ENCODE measurements around the gene RNU5B-1.
"Not testable (repeated sequence)": the region's sequence is repeated elsewhere in the genome, so short reads cannot be mapped to it uniquely, and the experiment has no call there.

The RNU5B-1 gene

GRCh38 chr15:65346856-65347598 is 42.5 kb downstream of the RNU5B-1 start:
- no peak for FAIRE-seq

GRCh38 chr15:65347756-65348155 is 43.3 kb downstream of the RNU5B-1 start:
- FAIRE-seq = not testable (repeated sequence)

- FAIRE-seq = no peak
These were observed 44.9 kb downstream of the RNU5B-1 start for GRCh38 chr15:65349338-65349737.

GRCh38 chr15:65351972-65352371 is 47.5 kb downstream of the RNU5B-1 start:
- FAIRE-seq = not testable (repeated sequence)
